HL-60 (cell line): ENCODE data around the gene MAP3K7.

Source experiments
- GABPA ChIP-seq: IDR thresholded peaks from 2 replicates; pipeline ENCODE4 v1.6.1; 2012; ENCODE audit warnings: low read depth
- POLR2AphosphoS5 ChIP-seq: IDR thresholded peaks from 2 replicates; pipeline ENCODE4 v1.6.1; 2012; ENCODE audit warnings: low read depth
- REST ChIP-seq: IDR thresholded peaks from 2 replicates; pipeline ENCODE4 v1.6.1; 2012; ENCODE audit warnings: low read depth; ENCODE audit not compliant: insufficient replicate concordance
- TF ChIP-seq, protein P1 (sequence below): IDR thresholded peaks from one replicate; pipeline ENCODE4 v1.5.1; 2011; ENCODE audit warnings: low read length, control low read depth, inconsistent platforms; ENCODE audit not compliant: insufficient read depth

DNA sequence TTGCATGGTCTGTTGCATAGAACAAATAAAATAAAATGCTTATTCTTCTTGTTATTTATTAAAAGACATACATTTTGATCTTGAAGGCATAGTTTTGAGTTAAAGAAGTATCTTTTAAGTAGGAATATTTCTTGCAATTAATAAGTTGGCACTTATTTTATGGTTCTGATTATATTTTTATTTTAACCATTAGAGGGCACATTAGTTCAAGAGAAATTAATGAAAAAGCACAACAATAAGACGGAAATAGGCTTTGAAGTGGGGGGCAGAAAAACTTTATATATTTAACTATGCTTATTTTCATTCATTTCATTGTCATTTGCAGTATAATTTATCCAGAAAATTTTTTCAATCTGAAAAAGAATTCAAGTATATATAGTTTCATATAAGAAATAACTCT, 44.2 kb upstream of the MAP3K7 start:
- TF ChIP-seq, protein P1, sequence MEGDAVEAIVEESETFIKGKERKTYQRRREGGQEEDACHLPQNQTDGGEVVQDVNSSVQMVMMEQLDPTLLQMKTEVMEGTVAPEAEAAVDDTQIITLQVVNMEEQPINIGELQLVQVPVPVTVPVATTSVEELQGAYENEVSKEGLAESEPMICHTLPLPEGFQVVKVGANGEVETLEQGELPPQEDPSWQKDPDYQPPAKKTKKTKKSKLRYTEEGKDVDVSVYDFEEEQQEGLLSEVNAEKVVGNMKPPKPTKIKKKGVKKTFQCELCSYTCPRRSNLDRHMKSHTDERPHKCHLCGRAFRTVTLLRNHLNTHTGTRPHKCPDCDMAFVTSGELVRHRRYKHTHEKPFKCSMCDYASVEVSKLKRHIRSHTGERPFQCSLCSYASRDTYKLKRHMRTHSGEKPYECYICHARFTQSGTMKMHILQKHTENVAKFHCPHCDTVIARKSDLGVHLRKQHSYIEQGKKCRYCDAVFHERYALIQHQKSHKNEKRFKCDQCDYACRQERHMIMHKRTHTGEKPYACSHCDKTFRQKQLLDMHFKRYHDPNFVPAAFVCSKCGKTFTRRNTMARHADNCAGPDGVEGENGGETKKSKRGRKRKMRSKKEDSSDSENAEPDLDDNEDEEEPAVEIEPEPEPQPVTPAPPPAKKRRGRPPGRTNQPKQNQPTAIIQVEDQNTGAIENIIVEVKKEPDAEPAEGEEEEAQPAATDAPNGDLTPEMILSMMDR = no peak
- TF ChIP-seq POLR2AphosphoS5 (no peak), GABPA (no peak), REST (no peak)
